ENCODE data around the gene NOL11. TPM values are rescaled to one million over a fixed set of nuclear protein-coding genes. Genes with fewer than 3 reads are reported as not detected.

NOL11 gene
- total RNA-seq, 1 donor from 2014 or later = 22.0 TPM

DNA sequence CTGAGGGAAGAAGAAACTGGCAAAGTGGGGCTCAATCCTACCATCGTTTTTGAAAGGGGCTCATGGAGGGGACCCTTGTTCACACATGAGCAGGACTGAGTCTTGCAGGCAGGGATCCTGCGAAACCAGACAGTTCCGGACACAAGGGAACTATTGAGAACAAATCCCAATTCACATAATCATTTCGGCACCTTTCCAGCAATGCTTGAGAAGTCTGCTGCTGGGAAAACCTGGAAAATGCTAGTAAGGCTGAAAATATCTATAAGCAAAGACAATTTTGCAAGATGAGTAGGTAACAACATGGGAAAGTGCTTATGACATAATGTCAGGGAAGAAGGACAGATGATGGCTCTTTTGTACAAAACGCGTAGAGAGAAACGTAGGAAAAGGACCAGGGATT is 55.5 kb downstream of the NOL11 start:
- H3K36me3 ChIP-seq = no peaks in the 10 kb centered on the region
- H3K4me1 ChIP-seq = no peaks in the 10 kb centered on the region
- intact Hi-C loops (cut with DNase I) = no loop called here
- H3K27me3 ChIP-seq = no peaks in the 10 kb centered on the region
- TF ChIP-seq, protein P1, sequence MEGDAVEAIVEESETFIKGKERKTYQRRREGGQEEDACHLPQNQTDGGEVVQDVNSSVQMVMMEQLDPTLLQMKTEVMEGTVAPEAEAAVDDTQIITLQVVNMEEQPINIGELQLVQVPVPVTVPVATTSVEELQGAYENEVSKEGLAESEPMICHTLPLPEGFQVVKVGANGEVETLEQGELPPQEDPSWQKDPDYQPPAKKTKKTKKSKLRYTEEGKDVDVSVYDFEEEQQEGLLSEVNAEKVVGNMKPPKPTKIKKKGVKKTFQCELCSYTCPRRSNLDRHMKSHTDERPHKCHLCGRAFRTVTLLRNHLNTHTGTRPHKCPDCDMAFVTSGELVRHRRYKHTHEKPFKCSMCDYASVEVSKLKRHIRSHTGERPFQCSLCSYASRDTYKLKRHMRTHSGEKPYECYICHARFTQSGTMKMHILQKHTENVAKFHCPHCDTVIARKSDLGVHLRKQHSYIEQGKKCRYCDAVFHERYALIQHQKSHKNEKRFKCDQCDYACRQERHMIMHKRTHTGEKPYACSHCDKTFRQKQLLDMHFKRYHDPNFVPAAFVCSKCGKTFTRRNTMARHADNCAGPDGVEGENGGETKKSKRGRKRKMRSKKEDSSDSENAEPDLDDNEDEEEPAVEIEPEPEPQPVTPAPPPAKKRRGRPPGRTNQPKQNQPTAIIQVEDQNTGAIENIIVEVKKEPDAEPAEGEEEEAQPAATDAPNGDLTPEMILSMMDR (IDR thresholded peaks at IDR 0.05) = no peak
- no peak overlapping the region for H3K27ac ChIP-seq
- H3K9me3 ChIP-seq = no peaks in the 10 kb centered on the region
- no peak for DNase-seq (ENCODE audit: low spot score in 2 of 2)
- H3K4me3 ChIP-seq = no peak overlapping the region

DNA sequence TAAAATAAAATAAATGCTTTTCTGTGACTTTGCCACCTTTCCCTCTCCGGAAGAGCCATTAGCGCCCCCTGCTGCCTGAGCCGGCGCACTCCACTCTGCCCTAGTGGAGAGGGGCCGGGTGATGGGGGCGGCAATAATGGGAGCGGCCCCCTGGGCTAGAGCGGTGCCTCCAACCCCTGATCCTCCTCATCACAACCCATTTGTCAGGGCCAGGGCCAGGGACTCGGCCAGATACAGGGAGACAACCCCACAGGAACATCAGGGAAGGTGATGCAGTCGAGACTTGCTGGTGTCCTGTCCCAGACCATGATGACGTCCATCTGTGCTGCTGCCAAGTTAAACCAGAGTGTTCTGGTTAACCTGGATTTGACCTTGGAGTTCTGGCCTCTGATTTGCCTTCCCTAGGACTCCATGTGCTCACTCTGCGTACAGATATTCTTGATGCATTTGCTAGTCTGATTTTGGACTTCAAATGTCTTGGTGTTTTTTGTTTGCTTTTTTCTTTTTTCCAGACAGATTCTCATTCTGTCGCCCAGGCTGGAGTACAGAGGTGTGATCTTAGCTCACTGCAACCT is 61.4 kb downstream of the NOL11 start:
- DNase-seq (ENCODE audit: low spot score in 2 of 2) = no peak
- Histone ChIP-seq H3K36me3 (no peaks in the 10 kb centered on the region), H3K4me3 (no peak overlapping the region), H3K9me3 (no peaks in the 10 kb centered on the region), H3K27me3 (no peaks in the 10 kb centered on the region), H3K4me1 (no peaks in the 10 kb centered on the region), H3K27ac (no peak overlapping the region)
- TF ChIP-seq, protein P1 (IDR thresholded peaks at IDR 0.05) = peak; percentile 23 to 32 (median 29)
- intact Hi-C loops (cut with DNase I) = no loop called here

DNA sequence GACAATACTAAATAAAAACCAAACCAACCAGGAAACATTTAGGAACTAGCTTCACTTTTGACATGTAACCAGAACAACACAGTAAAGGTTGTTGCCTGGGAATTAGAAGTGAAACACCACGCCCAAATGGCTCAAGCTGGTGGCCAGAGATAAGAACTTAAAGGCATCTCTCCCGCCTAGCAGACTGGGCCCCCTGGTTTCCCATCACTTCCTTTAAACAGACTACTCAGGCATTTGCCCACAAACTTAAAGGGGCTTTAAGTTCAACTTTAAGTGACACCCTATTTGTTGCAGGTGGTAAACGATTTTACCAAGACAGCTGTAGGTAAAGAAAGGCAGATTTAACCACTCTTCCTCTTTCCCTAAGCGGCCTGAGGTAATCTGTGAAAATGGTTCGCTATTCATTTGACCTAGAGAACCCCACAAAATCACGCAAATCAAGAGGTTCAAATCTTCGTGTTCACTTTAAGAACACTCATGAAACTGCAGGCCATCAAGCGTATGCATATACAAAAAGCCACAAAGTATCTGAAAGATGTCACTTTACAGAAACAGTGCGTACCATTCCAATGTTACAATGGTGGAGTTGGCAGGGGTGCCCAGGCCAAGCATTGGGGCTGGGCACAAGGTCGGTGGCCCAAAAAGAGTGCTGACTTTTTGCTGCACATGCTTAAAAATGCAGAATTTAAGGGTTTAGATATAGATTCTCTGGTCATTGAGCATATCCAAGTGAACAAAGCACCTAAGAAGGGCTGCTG is 66.8 kb downstream of the NOL11 start:
- TF ChIP-seq, protein P1 (IDR thresholded peaks at IDR 0.05) = no peak
- no peaks in the 10 kb centered on the region for H3K9me3 ChIP-seq
- no peak overlapping the region for H3K27ac ChIP-seq
- H3K36me3 ChIP-seq = no peaks in the 10 kb centered on the region
- intact Hi-C loops (cut with DNase I) = no loop called here
- no peak for DNase-seq (ENCODE audit: low spot score in 2 of 2)
- H3K4me3 ChIP-seq = no peak overlapping the region
- H3K4me1 ChIP-seq = no peaks in the 10 kb centered on the region
- H3K27me3 ChIP-seq = no peaks in the 10 kb centered on the region

DNA sequence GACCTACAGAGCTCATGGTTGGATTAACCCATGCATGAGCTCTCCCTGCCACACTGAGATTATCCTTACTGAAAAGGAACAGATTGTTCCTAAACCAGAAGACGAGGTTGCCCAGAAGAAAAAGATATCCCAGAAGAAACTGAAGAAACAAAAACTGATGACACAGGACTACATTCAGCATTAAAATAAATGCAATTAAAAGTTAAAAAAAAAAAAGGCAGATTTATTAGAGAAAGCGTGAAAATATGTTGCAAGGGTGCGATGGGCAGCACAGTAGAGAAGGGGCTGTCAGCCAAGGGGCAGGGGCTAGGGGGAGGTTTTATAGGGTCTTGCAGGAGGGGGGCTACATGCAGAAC is 67.4 kb downstream of the NOL11 start:
- no peaks in the 10 kb centered on the region for H3K27me3 ChIP-seq
- TF ChIP-seq, protein P1 (IDR thresholded peaks at IDR 0.05) = no peak
- no peak for DNase-seq (ENCODE audit: low spot score in 2 of 2)
- intact Hi-C loops (cut with DNase I) = no loop called here
- no peak overlapping the region for H3K27ac ChIP-seq
- H3K9me3 ChIP-seq = no peaks in the 10 kb centered on the region
- H3K4me3 ChIP-seq = no peak overlapping the region
- H3K4me1 ChIP-seq = no peaks in the 10 kb centered on the region
- H3K36me3 ChIP-seq = no peaks in the 10 kb centered on the region

DNA sequence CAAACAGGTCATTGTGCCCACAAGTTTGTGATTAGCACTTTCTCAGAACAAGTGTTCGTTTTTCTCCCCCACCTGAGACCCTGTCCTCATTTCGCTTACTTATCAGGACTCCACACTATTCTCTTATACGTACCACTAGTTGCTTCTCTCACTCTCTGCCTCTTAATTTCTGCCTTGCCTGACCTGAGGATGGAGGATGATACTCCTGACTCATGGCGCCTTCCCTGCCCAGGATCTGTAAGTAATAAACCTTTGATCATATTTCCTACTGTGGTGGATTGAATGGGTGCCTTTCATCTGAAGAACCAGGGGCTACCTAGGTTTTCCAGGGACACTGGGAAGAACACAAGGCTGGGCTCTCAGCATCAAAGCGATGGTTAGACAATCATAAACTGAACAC is 67.8 kb downstream of the NOL11 start:
- Histone ChIP-seq H3K27me3 (no peaks in the 10 kb centered on the region), H3K4me3 (no peak overlapping the region), H3K36me3 (no peaks in the 10 kb centered on the region), H3K4me1 (no peaks in the 10 kb centered on the region), H3K9me3 (no peaks in the 10 kb centered on the region), H3K27ac (no peak overlapping the region)
- intact Hi-C loops (cut with DNase I) = no loop called here
- no peak for DNase-seq (ENCODE audit: low spot score in 2 of 2)
- TF ChIP-seq, protein P1 (IDR thresholded peaks at IDR 0.05) = no peak

Other genes with a start within 250 kb of the NOL11 start
- 67.4 TPM for gene BPTF, start 107.6 kb downstream of the NOL11 start, total RNA-seq